Fibroblast of lung (primary cell): ENCODE measurements around the gene CSF1R. TPM values are rescaled to one million over a fixed set of nuclear protein-coding genes. Genes with fewer than 3 reads are reported as not detected.

Experiments
- DNase-seq, 2 donors: peaks; one replicate each; pipeline versions ENCODE4 v3.0.0 to v3.0.0-alpha.2; 2010; ENCODE audit warnings: low read depth in 2 of 2
- H2AFZ ChIP-seq: 2 replicates; pipeline ENCODE4 v1.5.1; 2012; ENCODE audit warnings: low read length, control low read depth, inconsistent platforms
- H3K27ac ChIP-seq: 2 replicates; pipeline ENCODE4 v1.5.1; 2011; ENCODE audit warnings: low read length, control low read depth; ENCODE audit not compliant: insufficient read depth
- H3K27me3 ChIP-seq: 2 replicates; pipeline ENCODE4 v1.5.1; 2011; ENCODE audit warnings: mild to moderate bottlenecking, low read length; ENCODE audit not compliant: control insufficient read depth, insufficient read depth
- H3K36me3 ChIP-seq: 2 replicates; pipeline ENCODE4 v1.5.1; 2011; ENCODE audit warnings: low read length; ENCODE audit not compliant: control insufficient read depth, insufficient read depth
- H3K4me1 ChIP-seq: 2 replicates; pipeline ENCODE4 v1.5.1; 2011; ENCODE audit warnings: low read length; ENCODE audit not compliant: control insufficient read depth, insufficient read depth; ENCODE audit errors: extremely low read depth
- H3K4me2 ChIP-seq: 2 replicates; pipeline ENCODE4 v1.5.1; 2011; ENCODE audit warnings: low read length, control low read depth; ENCODE audit not compliant: insufficient read depth; ENCODE audit errors: extremely low read depth
- H3K4me3 ChIP-seq, 4 experiments: fragments of 200-600 bp in 1 of 4; sonication (generic) in 1 of 4; replicated peaks in 1 of 4; 2 replicates each; pipeline ENCODE4 v1.5.1; 2011 to 2016; ENCODE audit warnings: low read length in 4 of 4, low read depth in 3 of 4, mild to moderate bottlenecking in 3 of 4, control low read depth in 2 of 4, inconsistent platforms in 1 of 4, mixed read lengths in 1 of 4; ENCODE audit not compliant: insufficient read depth in 1 of 4; ENCODE audit errors: control extremely low read depth in 1 of 4
- H3K79me2 ChIP-seq: 2 replicates; pipeline ENCODE4 v1.5.1; 2012; ENCODE audit warnings: mild to moderate bottlenecking, low read length, inconsistent platforms; ENCODE audit not compliant: control insufficient read depth, insufficient read depth
- H3K9ac ChIP-seq: 2 replicates; pipeline ENCODE4 v1.5.1; 2011; ENCODE audit warnings: mild to moderate bottlenecking, low read length, control low read depth; ENCODE audit not compliant: insufficient read depth
- H3K9me3 ChIP-seq: 2 replicates; pipeline ENCODE4 v1.5.1; 2012; ENCODE audit warnings: low read depth, low read length; ENCODE audit not compliant: control insufficient read depth, insufficient read depth
- H4K20me1 ChIP-seq: 2 replicates; pipeline ENCODE4 v1.5.1; 2011; ENCODE audit warnings: low read length; ENCODE audit not compliant: control insufficient read depth, insufficient read depth; ENCODE audit errors: extremely low read depth
- CTCF ChIP-seq, 2 donors: IDR thresholded peaks in 1 of 2; conservative IDR thresholded peaks in 1 of 2; 1 replicate in 1 of 2; 2 replicates in 1 of 2; pipeline ENCODE4 v1.5.1; 2011 to 2012; ENCODE audit warnings: low read length in 2 of 2, control low read depth in 1 of 2, inconsistent platforms in 1 of 2, low read depth in 1 of 2, mild to moderate bottlenecking in 1 of 2
- EZH2 ChIP-seq: IDR thresholded peaks from 2 replicates; pipeline ENCODE4 v1.5.1; 2012; ENCODE audit warnings: low read length, control low read depth, mild to moderate bottlenecking; ENCODE audit errors: missing control alignments
- polyA plus RNA-seq, 2 donors: library from polyadenylated mRNA; depleted of rRNA in 1 of 2; stranded (reverse) in 1 of 2; unstranded in 1 of 2; fragments of >200 nt; gene quantifications; 2 replicates each; pipeline ENCODE4 v1.2.1, GENCODE V29; 2011 to 2012; ENCODE audit warnings: missing spikeins in 1 of 2
- total RNA-seq: library from RNA; depleted of rRNA; stranded (reverse); fragments of >200 nt; gene quantifications from 2 replicates; pipeline ENCODE4 v1.2.1, GENCODE V29; 2014

CSF1R gene
- total and polyA plus RNA-seq, 2 donors (not counting 1 experiment from before 2014, with no cell fraction given), result 0.07 TPM; not detected in 1

- Histone ChIP-seq H3K9ac (no peak overlapping the region), H3K36me3 (peaks cover 19% of the 10 kb centered on the region), H3K4me3 (no peak overlapping the region), H2AFZ (no peak overlapping the region), H3K27ac (no peak overlapping the region), H3K79me2 (peaks cover 3% of the 10 kb centered on the region), H4K20me1 (no peaks in the 10 kb centered on the region), H3K4me2 (no peak overlapping the region), H3K9me3 (no peaks in the 10 kb centered on the region), H3K4me1 (peaks cover 11% of the 10 kb centered on the region), H3K27me3 (no peaks in the 10 kb centered on the region)
- no peak for TF ChIP-seq EZH2
- no peak for TF ChIP-seq CTCF (conservative IDR thresholded peaks at IDR 0.05 in 1 of 2, IDR thresholded peaks at IDR 0.05 in 1 of 2; ENCODE audit: low read depth in 1 of 2, low read length in 2 of 2)
- DNase-seq, result no peak
Observed at GRCh38 chr5:150014456-150014855, 71.9 kb downstream of the CSF1R start.

- Histone ChIP-seq H3K9ac (no peak overlapping the region), H3K27me3 (no peaks in the 10 kb centered on the region), H2AFZ (no peak overlapping the region), H3K4me1 (peaks cover 11% of the 10 kb centered on the region), H4K20me1 (no peaks in the 10 kb centered on the region), H3K36me3 (peaks cover 18% of the 10 kb centered on the region), H3K4me2 (no peak overlapping the region), H3K27ac (no peak overlapping the region), H3K4me3 (no peak overlapping the region), H3K9me3 (no peaks in the 10 kb centered on the region), H3K79me2 (peaks cover 3% of the 10 kb centered on the region)
- DNase-seq, result no peak
- TF ChIP-seq CTCF (conservative IDR thresholded peaks at IDR 0.05 in 1 of 2, IDR thresholded peaks at IDR 0.05 in 1 of 2; ENCODE audit: low read depth in 1 of 2, low read length in 2 of 2) (no peak), EZH2 (no peak)
Observed at GRCh38 chr5:150013931-150014330, 72.4 kb downstream of the CSF1R start.

GRCh38 chr5:150009671-150010387 is 76.5 kb downstream of the CSF1R start:
- TF ChIP-seq EZH2 (no peak), CTCF (conservative IDR thresholded peaks at IDR 0.05 in 1 of 2, IDR thresholded peaks at IDR 0.05 in 1 of 2; ENCODE audit: low read depth in 1 of 2, low read length in 2 of 2) (no peak)
- Histone ChIP-seq H2AFZ (no peak overlapping the region), H3K9me3 (no peaks in the 10 kb centered on the region), H3K9ac (no peak overlapping the region), H4K20me1 (no peaks in the 10 kb centered on the region), H3K79me2 (peaks cover 16% of the 10 kb centered on the region), H3K4me2 (no peak overlapping the region), H3K27me3 (no peaks in the 10 kb centered on the region), H3K4me1 (no peaks in the 10 kb centered on the region), H3K4me3 (no peak overlapping the region), H3K27ac (no peak overlapping the region), H3K36me3 (peaks cover 18% of the 10 kb centered on the region)
- peak in 1 of 2 donors; percentile 63 for DNase-seq
